Measurements from ENCODE around the gene MANSC4. TPM values are rescaled to one million over a fixed set of nuclear protein-coding genes. Genes with fewer than 3 reads are reported as not detected.
"Not testable (repeated sequence)": the region's sequence is repeated elsewhere in the genome, so short reads cannot be mapped to it uniquely, and the experiment has no call there.

Gene MANSC4
- total and polyA plus RNA-seq, 2 of the 13 experiments (the other 11 are each of a cell fraction or from before 2014, with no cell fraction given) = not detected

DNA sequence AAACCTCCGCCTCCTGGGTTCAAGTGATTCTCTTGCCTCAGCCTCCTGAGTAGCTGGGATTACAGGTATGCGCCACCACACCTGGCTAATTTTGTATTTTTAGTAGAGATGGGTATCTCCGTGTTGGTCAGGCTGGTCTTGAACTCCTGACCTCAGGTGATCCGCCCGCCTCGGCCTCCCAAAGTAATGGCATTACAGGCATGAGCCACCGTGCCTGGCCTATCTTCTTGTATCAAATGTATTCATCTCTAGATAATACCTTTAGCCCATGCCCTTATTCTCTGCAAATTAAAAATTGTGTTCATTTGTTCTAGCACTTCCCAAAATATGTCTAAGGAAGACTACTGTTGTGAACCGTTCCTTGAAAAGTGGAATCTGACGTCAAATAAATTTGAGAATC, 45.7 kb downstream of the MANSC4 start:
- not testable (repeated sequence) for H3K27ac ChIP-seq (ENCODE audit: extremely low read length, insufficient read depth, low read length); H3K27me3 ChIP-seq (ENCODE audit: control insufficient read depth in 1 of 2, insufficient read depth in 2 of 2, low read length in 2 of 2); H4K20me1 ChIP-seq (ENCODE audit: insufficient read depth, low read length); ATAC-seq; H3K4me2 ChIP-seq (ENCODE audit: low read depth, low read length); FAIRE-seq; H3K4me1 ChIP-seq (ENCODE audit: insufficient read depth, low read length); H2AFZ ChIP-seq (ENCODE audit: low read length); H3K4me3 ChIP-seq (replicated peaks in 1 of 3; ENCODE audit: insufficient read depth in 1 of 3, low read depth in 2 of 3, low read length in 3 of 3); H3K9ac ChIP-seq (ENCODE audit: insufficient read depth, low read depth, low read length); H3K79me2 ChIP-seq (ENCODE audit: insufficient read depth, low read length); BruUV-seq (replicated peaks); DNase-seq (ENCODE audit: low spot score); H3K9me3 ChIP-seq (ENCODE audit: low read length)
- 98% methylated on average over 9 of the region's 9 CpGs for WGBS (ENCODE audit: low lambda C conversion rate)
- peaks cover 11 to 48% of the 10 kb centered on the region in 2 experiments for H3K36me3 ChIP-seq (replicated peaks in 1 of 2; ENCODE audit: control insufficient read depth in 1 of 2, insufficient read depth in 2 of 2, low read length in 2 of 2)
- intact Hi-C loops (cut with micrococcal nuclease; ENCODE audit: unreplicated experiment) = loop anchor here (5.0 to 10.0 kb wide), 2 partner anchors 108 to 1260 kb away; no protein-coding TSS in a partner anchor
- POLR2A ChIA-PET = interaction anchor here (1.2 kb wide), 1 partner anchor 45 kb away, joined by 4 read pairs; the partner anchor contains the start of genes KLHL42 and MANSC4
- in situ Hi-C loops (cut with HindIII; ENCODE audit: extremely low pct_ligation_motif_present, low pct_unique_long_range_greater_than_20kb) = loop anchor here (10.0 to 25.0 kb wide), 2 partner anchors 210 to 428 kb away; no protein-coding TSS in a partner anchor
- CTCF ChIA-PET (ENCODE audit: low intra/inter-chr PET ratio, low total read pairs) = interaction anchor here (1.1 to 2.1 kb wide), 2 partner anchors 207 to 1138 kb away, joined by 4 to 21 read pairs; no protein-coding TSS in a partner anchor

DNA sequence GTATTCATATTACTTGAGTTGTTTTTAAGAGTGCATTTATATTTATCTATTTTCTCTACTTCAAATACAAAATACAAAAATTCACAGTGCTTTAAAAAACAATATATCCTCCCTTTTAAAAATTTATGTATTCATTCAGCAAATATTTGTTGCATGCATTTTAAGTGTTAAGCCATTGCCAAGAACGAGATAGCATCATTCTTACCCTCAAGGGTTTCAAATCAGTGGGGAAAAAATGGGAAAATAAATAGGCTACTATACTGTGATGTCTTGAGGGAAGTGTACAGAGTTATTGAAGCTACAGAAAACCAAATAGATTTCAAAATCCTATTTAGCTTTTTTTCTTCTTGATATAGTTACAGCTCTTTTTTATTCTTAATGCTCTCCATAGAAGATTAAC, 46.2 kb downstream of the MANSC4 start:
- Histone ChIP-seq H3K4me2 (ENCODE audit: low read depth, low read length) (no peak overlapping the region), H4K20me1 (ENCODE audit: insufficient read depth, low read length) (peaks cover 7% of the 10 kb centered on the region; the same call in 1 of the 2 replicates), H2AFZ (ENCODE audit: low read length) (no peak overlapping the region), H3K9ac (ENCODE audit: insufficient read depth, low read depth, low read length) (no peak overlapping the region), H3K79me2 (ENCODE audit: insufficient read depth, low read length) (no peaks in the 10 kb centered on the region), H3K27me3 (ENCODE audit: control insufficient read depth in 1 of 2, insufficient read depth in 2 of 2, low read length in 2 of 2) (no peaks in the 10 kb centered on the region), H3K4me1 (ENCODE audit: insufficient read depth, low read length) (no peaks in the 10 kb centered on the region), H3K9me3 (ENCODE audit: low read length) (no peaks in the 10 kb centered on the region), H3K4me3 (replicated peaks in 1 of 3; ENCODE audit: insufficient read depth in 1 of 3, low read depth in 2 of 3, low read length in 3 of 3) (no peak overlapping the region), H3K27ac (ENCODE audit: extremely low read length, insufficient read depth, low read length) (no peak overlapping the region), H3K36me3 (replicated peaks in 1 of 2; ENCODE audit: control insufficient read depth in 1 of 2, insufficient read depth in 2 of 2, low read length in 2 of 2) (peaks cover 10 to 49% of the 10 kb centered on the region in 2 experiments)
- intact Hi-C loops (cut with micrococcal nuclease; ENCODE audit: unreplicated experiment) (loop anchor here (1.0 to 10.0 kb wide), 5 partner anchors 23 to 1261 kb away; partner anchors contain the start of gene MRPS35), in situ Hi-C loops (cut with HindIII; ENCODE audit: extremely low pct_ligation_motif_present, low pct_unique_long_range_greater_than_20kb) (loop anchor here (10.0 to 25.0 kb wide), 2 partner anchors 211 to 429 kb away; no protein-coding TSS in a partner anchor)
- DNase-seq (ENCODE audit: low spot score) = no peak
- CTCF ChIA-PET (ENCODE audit: low intra/inter-chr PET ratio, low total read pairs) = interaction anchor here (1.1 to 2.3 kb wide), 4 partner anchors 87 to 1139 kb away, joined by 4 to 21 read pairs (median 11); no protein-coding TSS in a partner anchor
- no peak for ATAC-seq
- 100% methylated on average over 1 of the region's 1 CpG for WGBS (ENCODE audit: low lambda C conversion rate)
- POLR2A ChIA-PET = interaction anchor here (1.2 kb wide), 1 partner anchor 46 kb away, joined by 4 read pairs; the partner anchor contains the start of genes KLHL42 and MANSC4
- no TSS peak for BruUV-seq (replicated peaks)
- FAIRE-seq = no peak
- TF ChIP-seq PHB2 (IDR thresholded peaks at IDR 0.05; ENCODE audit: partially characterized antibody) (no peak), ZBTB40 (IDR thresholded peaks at IDR 0.05) (no peak), ZBTB40 (CRISPR knock-in tag; IDR thresholded peaks at IDR 0.05) (no peak)
- TF ChIP-seq, protein P1, sequence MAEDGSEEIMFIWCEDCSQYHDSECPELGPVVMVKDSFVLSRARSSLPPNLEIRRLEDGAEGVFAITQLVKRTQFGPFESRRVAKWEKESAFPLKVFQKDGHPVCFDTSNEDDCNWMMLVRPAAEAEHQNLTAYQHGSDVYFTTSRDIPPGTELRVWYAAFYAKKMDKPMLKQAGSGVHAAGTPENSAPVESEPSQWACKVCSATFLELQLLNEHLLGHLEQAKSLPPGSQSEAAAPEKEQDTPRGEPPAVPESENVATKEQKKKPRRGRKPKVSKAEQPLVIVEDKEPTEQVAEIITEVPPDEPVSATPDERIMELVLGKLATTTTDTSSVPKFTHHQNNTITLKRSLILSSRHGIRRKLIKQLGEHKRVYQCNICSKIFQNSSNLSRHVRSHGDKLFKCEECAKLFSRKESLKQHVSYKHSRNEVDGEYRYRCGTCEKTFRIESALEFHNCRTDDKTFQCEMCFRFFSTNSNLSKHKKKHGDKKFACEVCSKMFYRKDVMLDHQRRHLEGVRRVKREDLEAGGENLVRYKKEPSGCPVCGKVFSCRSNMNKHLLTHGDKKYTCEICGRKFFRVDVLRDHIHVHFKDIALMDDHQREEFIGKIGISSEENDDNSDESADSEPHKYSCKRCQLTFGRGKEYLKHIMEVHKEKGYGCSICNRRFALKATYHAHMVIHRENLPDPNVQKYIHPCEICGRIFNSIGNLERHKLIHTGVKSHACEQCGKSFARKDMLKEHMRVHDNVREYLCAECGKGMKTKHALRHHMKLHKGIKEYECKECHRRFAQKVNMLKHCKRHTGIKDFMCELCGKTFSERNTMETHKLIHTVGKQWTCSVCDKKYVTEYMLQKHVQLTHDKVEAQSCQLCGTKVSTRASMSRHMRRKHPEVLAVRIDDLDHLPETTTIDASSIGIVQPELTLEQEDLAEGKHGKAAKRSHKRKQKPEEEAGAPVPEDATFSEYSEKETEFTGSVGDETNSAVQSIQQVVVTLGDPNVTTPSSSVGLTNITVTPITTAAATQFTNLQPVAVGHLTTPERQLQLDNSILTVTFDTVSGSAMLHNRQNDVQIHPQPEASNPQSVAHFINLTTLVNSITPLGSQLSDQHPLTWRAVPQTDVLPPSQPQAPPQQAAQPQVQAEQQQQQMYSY (CRISPR knock-in tag; IDR thresholded peaks at IDR 0.05) = no peak
